IPS DF 4.7 (cell line): ENCODE results near the gene NBAS.
"Not testable (repeated sequence)": the region's sequence is repeated elsewhere in the genome, so short reads cannot be mapped to it uniquely, and the experiment has no call there.

Experiments used
- DNase-seq: peaks from one replicate; pipeline ENCODE4 v3.0.0-alpha.2; 2013; ENCODE audit warnings: low spot score; ENCODE audit errors: extremely low read depth

NBAS gene

DNA sequence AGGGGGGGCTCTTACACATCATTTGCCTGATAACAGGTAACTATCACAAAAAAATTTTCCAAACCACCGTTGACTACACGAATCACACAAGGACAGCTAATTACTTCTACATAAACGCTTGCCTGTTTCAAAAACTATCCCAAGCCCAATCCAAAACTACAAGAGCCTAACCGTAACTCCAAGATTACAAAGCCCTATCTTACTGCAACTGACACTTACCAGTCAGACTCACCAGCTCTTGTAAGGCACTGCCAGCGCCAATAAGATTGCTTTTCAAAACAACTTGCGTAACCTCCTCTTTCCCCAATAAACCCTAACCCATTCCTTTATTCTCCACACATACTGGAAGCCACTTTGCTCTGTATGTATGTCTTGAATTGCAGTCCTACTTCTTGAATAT is 148.4 kb downstream of the NBAS start:
- no peak for DNase-seq

DNA sequence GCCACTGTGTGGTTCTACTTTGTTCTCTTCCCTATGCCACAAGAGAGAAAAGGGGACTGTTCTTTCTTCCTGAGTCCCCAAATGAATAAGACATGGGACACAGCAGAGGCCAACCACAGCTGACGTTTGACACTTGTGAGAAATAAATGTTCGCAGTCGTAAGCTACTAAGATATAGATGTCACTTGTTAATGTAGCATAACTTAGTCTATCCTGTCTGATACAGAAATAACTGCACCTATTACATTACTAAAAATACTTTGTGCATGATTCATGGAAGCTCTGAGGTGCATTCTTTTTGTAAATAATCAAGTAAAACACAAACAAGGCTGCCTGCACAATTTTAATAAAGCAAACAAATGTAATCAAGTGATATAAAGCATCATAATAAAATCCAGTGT is 148.8 kb downstream of the NBAS start:
- DNase-seq: no peak

DNA sequence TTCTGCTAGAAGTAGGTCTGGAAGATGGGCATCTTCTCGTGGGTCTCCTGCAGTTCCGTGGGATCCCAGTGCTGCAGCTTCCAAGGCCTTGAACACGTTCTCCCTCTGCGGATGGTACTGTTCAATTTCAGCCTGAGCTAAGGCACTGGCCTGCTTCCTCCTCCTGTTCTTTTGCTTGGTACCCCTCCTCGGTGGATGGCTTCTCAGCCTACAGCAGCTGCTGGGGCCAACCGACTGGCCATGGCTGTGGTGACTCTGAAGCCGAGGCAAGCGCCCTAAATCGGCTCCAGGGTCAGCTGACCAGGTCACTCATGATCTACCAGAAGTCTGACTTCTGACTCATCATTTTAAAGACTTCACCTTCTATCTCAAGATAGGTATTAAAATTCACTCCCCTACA is 150.2 kb downstream of the NBAS start:
- no peak for DNase-seq

DNA sequence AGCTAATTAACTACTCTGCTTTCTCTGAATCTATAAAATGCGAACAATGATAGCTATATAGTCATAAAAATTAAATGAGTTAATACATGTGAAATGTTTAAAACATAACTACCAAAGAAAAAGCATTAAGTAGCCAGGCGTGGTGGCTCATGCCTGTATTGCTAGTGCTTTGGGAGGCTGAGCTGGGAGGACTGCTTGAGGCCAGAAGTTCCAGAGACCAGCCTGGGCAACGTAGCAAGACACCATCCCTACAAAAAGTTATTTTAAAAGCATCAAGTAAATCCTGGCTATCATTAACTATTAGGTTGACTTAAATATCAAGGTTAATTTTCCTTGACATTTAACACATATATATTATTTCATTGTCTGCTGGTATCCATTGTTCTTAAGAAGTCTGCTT is 152.4 kb downstream of the NBAS start:
- DNase-seq: no peak

DNA sequence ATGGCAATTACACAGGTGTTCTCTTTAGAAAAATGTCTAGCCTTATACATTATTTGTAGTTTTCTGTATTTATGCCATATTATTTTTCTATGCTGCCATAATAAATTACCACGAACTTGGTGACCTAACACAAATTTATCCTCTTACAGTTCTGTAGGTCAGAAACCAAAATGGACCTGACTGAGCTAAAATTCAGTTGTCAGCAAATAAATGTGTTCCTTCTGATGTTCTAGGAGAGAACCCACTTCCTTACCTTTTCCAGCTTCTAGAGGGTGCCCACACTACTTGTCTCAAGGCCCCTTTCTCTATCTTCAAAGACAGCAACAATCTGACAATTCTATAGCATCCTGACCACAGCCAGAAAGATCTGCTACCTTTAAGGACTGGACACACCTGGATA is 153.5 kb downstream of the NBAS start:
- DNase-seq: no peak

DNA sequence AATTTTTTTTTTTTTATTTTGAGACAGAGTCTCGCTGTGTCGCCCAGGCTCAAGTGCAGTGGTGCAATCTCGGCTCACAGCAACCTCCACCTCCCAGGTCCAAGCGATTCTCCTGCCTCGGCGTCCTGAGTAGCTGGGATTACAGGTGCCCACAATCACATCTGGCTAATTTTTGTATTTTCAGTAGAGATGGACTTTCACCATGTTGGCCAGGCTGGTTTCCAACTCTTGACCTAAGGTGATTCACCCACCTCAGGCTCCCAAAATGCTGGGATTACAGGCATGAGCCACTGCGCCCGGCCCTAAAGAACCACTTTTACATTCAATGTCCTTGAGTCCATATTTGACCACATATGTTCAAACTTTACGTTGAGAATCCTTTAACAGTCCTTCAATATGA is 156.6 kb downstream of the NBAS start:
- DNase-seq: not testable (repeated sequence)

DNA sequence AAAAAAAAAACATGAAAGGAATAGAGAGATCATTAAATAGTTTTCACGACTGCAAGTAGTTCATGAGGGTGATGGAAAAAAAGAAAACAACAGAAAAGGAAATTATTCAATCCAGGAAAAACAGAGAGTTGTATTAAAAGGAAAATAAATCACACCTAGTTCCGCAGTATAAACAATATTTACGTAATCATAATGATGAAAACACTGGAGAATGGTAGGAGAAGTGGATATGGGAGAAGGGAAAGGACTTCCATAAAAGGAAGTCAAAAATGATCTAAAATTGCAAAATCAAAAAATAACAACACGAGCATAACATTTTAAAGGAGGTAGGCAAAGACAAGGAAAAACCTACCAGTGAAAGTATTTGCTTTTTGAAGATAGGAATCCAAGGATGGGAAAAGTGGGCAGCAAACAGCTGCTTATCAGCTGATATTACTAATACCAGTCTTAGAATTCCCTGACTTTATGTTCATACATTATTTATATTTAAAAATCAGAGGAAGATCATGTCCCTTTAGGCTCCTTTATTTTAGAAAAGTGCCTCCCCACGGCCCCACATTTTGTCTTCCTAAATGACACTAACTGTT is 160.8 kb downstream of the NBAS start:
- DNase-seq: no peak

DNA sequence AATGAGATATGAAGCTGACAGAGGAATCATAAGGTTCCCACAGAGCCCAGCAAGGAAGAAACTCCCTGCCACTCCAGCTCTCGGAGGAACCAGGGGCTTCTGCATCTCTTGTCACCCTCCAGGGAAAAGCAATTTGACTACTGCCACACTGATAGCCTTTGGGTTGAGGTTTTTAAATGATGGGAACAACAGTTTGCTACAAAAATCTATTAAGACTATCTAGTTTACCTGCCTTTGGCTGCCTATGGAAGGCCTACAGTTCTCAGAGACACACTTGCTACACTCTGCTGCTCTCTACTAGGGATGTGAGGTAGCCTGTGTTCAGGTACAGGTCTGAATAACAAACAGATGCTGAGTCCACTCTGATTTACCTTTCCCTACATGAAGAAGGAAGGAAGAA is 161.9 kb downstream of the NBAS start:
- DNase-seq: no peak

DNA sequence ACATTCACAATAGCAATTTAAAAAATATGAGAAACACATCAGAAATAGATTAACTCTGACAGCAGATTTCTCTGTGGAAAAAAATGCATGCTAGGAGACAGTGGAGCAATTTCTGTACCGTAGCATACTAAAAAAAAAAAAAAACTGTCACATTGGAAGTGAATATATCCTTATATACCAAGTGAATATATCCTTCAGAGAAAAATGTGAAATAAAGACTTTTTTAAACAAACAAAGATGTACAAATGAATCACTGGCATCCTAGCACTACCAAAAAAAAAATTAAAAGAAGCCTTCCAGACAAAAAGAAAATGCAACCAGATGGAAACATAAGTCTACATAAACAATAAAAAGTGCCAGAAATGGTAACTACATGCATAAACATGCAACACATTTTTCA is 169.4 kb downstream of the NBAS start:
- no peak for DNase-seq

DNA sequence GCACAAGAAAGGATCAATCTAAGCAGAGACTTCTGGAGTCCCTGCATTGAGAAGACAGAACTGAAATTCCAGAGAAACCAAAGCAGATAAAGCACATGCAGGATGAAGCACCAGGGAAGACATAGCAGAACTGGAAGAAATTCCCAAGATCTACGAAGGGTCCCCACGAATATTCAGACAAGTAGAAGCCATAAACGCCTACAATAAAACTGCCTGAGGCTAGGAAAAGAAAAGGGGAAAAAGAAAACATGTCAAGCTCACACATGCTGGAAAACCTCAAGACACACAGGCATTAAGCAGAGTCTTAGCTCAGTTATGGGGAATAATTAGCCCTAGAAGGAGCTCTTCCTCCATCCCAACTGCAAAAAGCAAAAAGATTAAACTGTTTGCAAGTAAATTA is 171.2 kb downstream of the NBAS start:
- no peak for DNase-seq

DNA sequence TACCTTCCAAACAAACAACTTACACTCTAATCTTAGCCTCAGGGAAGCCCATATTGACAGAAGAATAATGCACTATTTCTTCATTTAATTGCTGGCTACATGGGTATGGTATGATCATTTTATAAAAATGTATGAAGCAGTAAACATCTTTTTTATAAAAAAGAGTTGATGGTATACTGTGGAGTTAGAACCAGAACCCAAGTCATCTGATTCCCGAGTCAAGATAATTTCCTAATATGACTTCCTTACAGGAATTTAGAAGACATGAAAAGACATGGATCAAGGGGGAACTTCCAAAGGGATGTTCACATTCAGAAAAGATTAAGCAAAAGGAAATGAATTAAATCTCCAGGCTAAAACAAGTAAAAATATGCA is 171.8 kb downstream of the NBAS start:
- DNase-seq: no peak

DNA sequence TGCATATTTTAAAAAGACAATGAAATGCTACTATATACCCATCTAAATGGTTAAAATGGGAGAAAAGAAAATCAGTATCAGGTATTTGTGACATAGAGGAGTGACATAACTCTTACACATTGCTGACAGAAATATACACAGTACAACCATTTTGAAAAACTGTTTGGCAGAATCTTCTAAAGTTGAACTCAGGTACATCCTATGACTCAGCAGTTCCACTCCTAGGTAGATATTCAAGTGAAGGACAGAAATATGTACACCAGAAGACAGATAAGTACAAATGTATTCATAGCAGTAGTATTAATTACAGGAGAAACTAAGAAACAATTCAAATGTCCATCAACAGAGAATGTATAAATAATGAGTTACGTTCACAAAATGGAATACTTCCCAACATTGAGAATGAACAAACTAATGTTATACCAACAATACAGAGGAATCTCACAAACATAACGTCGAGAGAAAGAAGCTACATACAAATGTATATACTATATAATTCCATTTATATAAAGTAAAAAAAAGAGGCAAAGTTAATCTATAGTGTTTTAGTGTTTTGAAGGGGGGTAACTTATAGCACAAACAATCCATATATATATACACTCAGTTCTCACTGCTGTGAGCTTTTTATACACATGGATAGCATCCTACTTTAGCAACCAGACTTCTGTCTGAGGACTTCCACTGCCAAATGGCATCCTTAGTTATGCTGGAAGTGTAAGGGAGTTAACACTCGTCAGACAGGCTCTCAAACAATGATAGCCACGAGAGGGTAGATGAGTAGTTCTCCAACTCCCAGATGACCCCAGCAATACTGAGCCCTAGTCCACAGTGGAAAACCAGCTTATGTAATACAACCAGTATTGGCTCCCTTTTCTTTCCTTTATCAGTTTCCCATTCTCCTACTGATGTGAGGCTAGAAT is 172.5 kb downstream of the NBAS start:
- DNase-seq: no peak

DNA sequence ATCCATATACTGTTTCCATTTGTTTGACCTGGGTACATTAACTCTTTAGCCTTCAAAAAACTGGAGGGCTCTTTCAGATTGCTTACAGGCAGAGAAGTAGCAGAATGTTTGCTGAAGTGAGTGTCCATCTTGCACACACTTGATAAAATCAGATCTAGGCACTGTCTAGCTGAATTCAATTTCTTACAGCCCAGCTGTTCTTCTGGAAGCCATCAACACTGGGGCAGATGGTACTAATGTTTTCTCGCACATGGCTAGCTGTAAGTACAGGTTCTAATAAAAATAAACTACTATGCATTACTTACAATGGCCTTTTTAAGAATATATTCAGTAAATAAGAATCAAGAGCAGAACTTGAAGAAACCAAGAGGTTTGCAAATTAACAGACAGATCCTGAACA is 175.9 kb downstream of the NBAS start:
- DNase-seq: no peak

DNA sequence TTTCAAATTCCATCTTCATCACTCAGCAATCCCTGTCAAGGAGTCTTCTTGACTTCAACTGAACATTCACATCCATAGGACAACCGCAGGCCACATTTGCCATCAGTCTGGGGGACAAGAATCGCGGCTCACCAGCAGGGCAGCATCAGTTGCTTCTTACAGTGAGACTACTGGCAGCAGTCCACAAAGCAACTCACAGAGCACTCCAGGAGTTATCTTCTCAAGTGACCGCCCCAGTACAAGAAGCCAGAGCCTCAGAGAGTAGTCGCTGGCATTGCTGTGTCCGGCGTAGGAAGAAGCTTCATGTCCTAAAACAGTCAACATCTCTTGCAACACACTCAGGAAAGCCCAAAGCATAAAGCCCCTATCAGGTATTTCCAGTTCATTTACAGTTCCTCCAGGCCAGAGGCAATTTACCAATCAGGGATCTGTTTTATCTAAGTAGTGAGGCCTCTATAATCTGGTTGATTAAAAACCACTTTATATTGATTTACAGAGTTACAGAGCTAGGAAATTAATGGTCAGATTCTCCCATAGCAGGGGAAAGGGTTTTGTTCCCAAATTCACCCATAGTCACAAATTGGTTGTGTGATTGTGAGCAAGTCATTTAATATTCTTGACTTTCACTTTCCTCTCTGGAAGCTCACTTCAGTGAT is 177.3 kb downstream of the NBAS start:
- no peak for DNase-seq

DNA sequence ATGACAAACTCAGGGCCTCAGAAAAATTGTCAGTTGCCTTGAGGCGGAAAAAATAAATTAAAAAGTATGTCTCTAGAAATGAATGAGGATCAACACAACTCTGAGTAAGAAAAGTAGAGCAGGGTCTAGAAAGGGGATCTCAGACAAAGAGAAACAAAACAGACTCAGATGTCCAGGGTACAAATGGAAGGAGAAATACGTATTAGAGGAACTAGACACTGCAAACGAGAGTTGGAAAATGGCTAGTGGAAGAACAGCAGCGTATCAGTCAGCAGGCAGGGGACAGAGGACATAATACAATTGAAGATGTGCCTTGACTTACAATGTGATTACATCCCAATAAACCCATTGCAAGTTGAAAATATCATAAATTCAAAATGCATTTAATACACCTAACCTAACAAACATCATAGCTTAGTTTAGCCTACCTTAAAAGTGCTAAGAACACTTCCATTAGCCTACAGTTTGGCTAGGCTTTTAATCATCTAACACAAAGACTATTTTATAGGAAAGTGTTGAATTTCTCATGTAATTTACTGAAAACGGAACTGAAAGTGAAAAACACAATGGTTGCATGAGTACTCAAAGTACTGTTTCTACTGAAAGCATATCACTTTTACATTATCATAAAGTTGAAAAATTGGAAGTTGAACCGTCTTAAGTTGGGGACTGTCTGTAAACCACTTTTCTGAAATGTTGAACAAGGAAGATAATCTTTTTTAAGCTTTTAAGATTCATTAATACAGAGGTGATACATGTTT is 182.8 kb downstream of the NBAS start:
- no peak for DNase-seq

DNA sequence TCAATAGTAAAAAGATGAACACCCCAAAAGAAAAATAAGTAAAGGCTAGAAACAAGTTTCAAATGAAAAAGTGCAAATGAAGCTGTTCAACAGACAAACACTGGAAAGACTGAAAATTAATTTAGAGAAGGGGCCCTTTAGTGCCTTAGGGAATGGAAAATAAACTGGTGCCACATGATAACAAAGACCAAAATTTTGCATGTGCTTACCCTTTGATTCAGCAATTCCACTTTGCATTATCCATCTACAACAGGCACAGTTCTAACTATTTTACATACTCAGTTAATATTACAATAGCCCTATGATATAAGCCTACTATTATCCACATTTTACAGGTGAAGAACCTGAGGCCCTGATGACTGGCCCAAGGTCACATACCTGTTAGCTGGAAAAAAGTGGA is 183.9 kb downstream of the NBAS start:
- no peak for DNase-seq

DNA sequence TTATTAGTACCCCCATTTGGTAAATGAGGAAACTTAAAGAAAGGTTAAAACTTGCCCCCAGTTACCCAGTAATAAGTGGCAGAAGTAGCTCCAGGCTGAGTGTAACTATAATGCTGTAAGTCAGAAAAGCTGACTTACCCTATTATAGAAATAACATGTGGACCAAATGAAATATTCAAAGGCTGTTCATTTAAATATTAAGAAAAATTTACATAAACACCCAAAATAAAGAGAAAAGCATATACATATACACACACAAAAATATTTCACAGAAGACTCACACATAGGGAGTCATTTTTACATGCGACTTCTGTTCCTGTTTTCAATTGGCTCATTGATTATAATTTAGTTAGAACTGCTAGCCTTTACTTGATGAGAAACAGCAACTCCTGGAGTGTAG is 189.1 kb downstream of the NBAS start:
- DNase-seq: no peak

DNA sequence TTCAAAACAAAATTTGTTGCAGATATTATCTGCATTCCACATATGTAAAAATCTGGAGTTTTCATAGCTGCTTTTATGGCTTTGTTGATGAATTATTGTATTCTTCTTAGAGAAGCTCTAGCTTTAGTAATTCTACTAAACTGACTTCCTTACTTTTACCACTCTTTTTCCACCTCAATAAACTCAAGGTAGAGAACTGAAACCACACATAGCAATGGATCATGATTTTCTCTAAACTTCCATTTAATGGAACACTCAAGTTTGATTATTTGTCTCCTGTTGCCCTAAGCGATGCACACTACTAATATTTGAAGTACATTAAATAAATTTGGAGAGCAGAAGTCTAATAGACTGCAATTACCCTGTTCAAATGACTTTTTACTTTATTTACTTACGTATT is 192.0 kb downstream of the NBAS start:
- DNase-seq: no peak

DNA sequence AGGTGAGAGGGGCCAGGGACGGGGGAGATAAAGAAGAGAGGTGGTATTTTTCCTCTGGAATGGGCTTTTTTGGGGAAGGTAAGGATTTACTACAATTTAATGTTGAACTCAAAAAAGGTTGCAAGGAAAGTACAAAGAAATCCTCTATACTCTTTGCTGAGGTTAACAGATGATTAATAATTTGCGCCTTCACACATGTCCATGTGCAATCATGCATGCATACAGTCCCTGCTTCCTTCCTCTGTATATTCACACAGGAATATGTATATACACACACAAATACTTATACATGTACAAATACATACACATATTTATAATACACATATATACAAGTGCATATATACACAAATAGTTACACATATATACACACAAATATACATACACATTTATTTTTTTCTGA is 193.4 kb downstream of the NBAS start:
- no peak for DNase-seq

DNA sequence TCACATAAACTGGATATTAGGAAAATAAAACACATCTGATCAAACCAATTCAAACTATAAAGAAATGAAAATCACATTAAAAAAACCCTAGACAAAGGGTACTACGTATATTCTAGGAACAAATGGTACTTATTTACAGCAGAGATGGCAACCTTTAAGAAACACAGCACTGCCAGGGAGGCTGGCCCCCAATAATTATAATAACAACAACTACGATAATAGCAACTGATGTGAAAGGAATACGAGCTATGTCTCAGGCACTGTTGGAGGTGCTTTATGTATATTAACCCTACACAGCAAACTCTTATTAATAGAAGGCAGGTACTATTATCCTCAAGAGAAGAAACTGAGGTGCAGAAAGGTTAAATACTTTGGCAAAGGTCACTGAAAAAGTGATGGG is 193.9 kb downstream of the NBAS start:
- DNase-seq: no peak

DNA sequence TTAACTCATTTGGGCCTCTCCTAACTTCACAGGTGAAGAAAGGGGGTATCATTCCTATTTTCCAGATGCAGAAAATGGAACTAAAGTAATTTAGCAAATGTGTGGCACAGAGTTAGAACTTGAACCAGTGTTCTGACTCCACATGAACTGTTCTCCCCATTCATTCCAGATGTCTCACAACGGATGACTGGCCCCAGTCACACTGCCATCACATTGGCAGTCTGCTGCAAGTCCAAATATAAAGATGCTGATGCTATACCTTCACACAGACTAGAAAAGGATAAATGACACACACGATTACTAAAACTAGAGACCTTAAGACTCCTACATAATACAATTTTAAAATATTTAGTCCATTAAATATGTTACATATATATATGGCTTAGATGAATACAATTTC is 195.7 kb downstream of the NBAS start:
- DNase-seq: no peak

DNA sequence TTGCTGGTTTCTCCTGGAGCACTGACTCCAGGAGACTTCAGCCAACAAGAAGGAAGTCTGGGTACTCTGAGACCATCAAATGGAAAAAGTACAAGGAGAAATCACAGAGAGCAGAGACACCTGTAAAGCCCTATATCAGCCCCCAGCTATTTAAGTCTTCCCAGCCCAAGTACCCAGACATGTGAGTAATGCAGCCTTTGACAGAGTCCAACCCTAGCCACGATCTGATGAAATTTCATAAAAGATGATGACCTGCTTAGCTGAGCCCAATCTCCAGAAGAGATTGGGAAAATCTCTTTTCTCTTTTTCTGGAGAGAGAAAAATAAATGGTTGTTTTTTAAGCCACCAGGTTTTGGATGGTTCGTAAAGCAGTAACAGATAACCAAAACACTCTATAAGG is 196.6 kb downstream of the NBAS start:
- DNase-seq: no peak
